Heart left ventricle (tissue), 13 donors: ENCODE results near the gene ST6GALNAC4.

Experiments
- CTCF ChIP-seq, 12 donors: fragments of 200-600 bp; sonication (generic) in 4 of 12; IDR thresholded peaks; one replicate each; pipeline versions ENCODE4 v1.5.0 to v1.8.0; 2018 to 2022; ENCODE audit warnings: antibody characterized with exemption in 12 of 12, mild to moderate bottlenecking in 5 of 12
- POLR2A ChIP-seq, 2 donors: fragments of 450-650 bp; IDR thresholded peaks; one replicate each; pipeline ENCODE4 v1.6.1; 2017; ENCODE audit warnings: antibody characterized with exemption in 2 of 2, mild to moderate bottlenecking in 2 of 2, moderate library complexity in 2 of 2
- donor health status: ischemic (EF 13 %, LVEDD 7.1; RV severe dilation, severe dysfunction).
- donor health status: DM: no; HTN: yes; CAD: no.
- donor health status: DM: no; HTN: no; CAD: no.
- donor health status: ischemic (EF 25% LVEDD 6.9; RV normal size, moderate dysfunction).
- donor health status: ischemic (EF 25% LVEDD 5.7; RV mildly dilated, moderate dysfunction).
- donor health status: ischemic (EF 35%, LVEDD 5.7; RV mildly dilated, moderate dysfunction).
- donor health status: nonischemic (EF 11% LVEDD 7.7; RV severe dilation, severe dysfunction).
- donor health status: DM: yes; HTN: yes; CAD: no.
- donor health status: PGD.
- donor health status: ischemic (EF 29% LVEDD 5.4; RV normal size, mild dysfunction).
- donor health status: nonischemic (EF 23%, LVEDD 6.1; RV moderate dilation, normal function).

GRCh38 chr9:127963359-127964064 lies 46.7 kb upstream of the ST6GALNAC4 start:
- TF ChIP-seq CTCF (IDR thresholded peaks at IDR 0.05) (no peak), POLR2A (IDR thresholded peaks at IDR 0.05) (no peak)
